CD14-positive monocyte (primary cell): ENCODE measurements around the gene ILK. TPM values are rescaled to one million over a fixed set of nuclear protein-coding genes. Genes with fewer than 3 reads are reported as not detected.
A peak's percentile ranks its signal among the peaks of the same experiment; 100 is the strongest.

Experiments
- DNase-seq, 3 donors: peaks; one replicate each; pipeline ENCODE4 v3.0.0-alpha.2; 2011 to 2022
- H2AFZ ChIP-seq: 2 replicates; pipeline ENCODE4 v1.6.0; 2012; ENCODE audit warnings: mild to moderate bottlenecking, low read depth, low read length, inconsistent platforms; ENCODE audit not compliant: insufficient read depth, poor library complexity, severe bottlenecking
- H3K27ac ChIP-seq, 2 donors: 1 replicate in 1 of 2; 2 replicates in 1 of 2; pipeline ENCODE4 v1.5.1; 2012 to 2013; ENCODE audit warnings: low read length in 2 of 2, control low read depth in 1 of 2, inconsistent platforms in 1 of 2, low read depth in 1 of 2, mild to moderate bottlenecking in 1 of 2
- H3K27me3 ChIP-seq, 2 donors: one replicate each; pipeline versions ENCODE4 v1.6.0 to v1.6.1; 2011 to 2013; ENCODE audit warnings: low read length in 2 of 2; ENCODE audit not compliant: control insufficient read depth in 2 of 2, insufficient read depth in 2 of 2
- H3K36me3 ChIP-seq, 2 donors: replicated peaks in 1 of 2; 1 replicate in 1 of 2; 2 replicates in 1 of 2; pipeline versions ENCODE4 v1.5.1 to v1.6.1; 2012 to 2013; ENCODE audit warnings: low read length in 2 of 2, control low read depth in 1 of 2, inconsistent platforms in 1 of 2, mild to moderate bottlenecking in 1 of 2; ENCODE audit not compliant: insufficient read depth in 2 of 2, control insufficient read depth in 1 of 2
- H3K4me1 ChIP-seq, 2 donors: 1 replicate in 1 of 2; 2 replicates in 1 of 2; pipeline versions ENCODE4 v1.5.1 to v1.6.1; 2012 to 2013; ENCODE audit warnings: low read length in 2 of 2, control low read depth in 1 of 2, inconsistent platforms in 1 of 2, mild to moderate bottlenecking in 1 of 2, moderate library complexity in 1 of 2; ENCODE audit not compliant: insufficient read depth in 2 of 2, control insufficient read depth in 1 of 2
- H3K4me2 ChIP-seq: replicated peaks from 2 replicates; pipeline ENCODE3; 2012; ENCODE audit warnings: low read length, moderate library complexity, mild to moderate bottlenecking; ENCODE audit not compliant: poor library complexity, severe bottlenecking; ENCODE audit errors: extremely low read depth
- H3K4me3 ChIP-seq, 3 experiments: fragments of 200-600 bp in 1 of 3; sonication (generic) in 1 of 3; replicated peaks in 1 of 3; 1 replicate in 2 of 3; 2 replicates in 1 of 3; pipeline ENCODE4 v1.5.1; 2011 to 2013; ENCODE audit warnings: low read length in 3 of 3, mild to moderate bottlenecking in 3 of 3, control low read depth in 2 of 3, low read depth in 2 of 3, inconsistent platforms in 1 of 3, moderate library complexity in 1 of 3
- H3K79me2 ChIP-seq: 2 replicates; pipeline ENCODE4 v1.6.0; 2012; ENCODE audit warnings: mild to moderate bottlenecking, control low read depth, inconsistent platforms, low read length, moderate library complexity; ENCODE audit not compliant: insufficient read depth
- H3K9ac ChIP-seq: 2 replicates; pipeline ENCODE4 v1.6.0; 2017; ENCODE audit warnings: low read length, mild to moderate bottlenecking; ENCODE audit not compliant: insufficient read depth, poor library complexity, severe bottlenecking
- H3K9me3 ChIP-seq, 2 donors: replicated peaks in 1 of 2; 1 replicate in 1 of 2; 2 replicates in 1 of 2; pipeline versions ENCODE4 v1.5.1 to v1.6.1; 2012 to 2013; ENCODE audit warnings: low read length in 2 of 2, control low read depth in 1 of 2; ENCODE audit not compliant: control insufficient read depth in 1 of 2, insufficient read depth in 1 of 2
- H4K20me1 ChIP-seq: 2 replicates; pipeline ENCODE4 v1.6.0; 2012; ENCODE audit warnings: mild to moderate bottlenecking, low read length, control low read depth, moderate library complexity; ENCODE audit not compliant: insufficient read depth
- H3K27ac Mint-ChIP-seq, 7 donors: one replicate each; pipeline ENCODE4 v1.8.0; 2020; ENCODE audit warnings: mild to moderate bottlenecking in 7 of 7, mixed read lengths in 7 of 7, moderate library complexity in 6 of 7, inconsistent platforms in 2 of 7
- H3K27me3 Mint-ChIP-seq, 3 donors: one replicate each; pipeline ENCODE4 v1.8.0; 2021 to 2022; ENCODE audit warnings: low read depth in 3 of 3, mild to moderate bottlenecking in 3 of 3, mixed read lengths in 3 of 3, moderate library complexity in 3 of 3, inconsistent platforms in 1 of 3
- H3K36me3 Mint-ChIP-seq, 2 donors: one replicate each; pipeline ENCODE4 v1.8.0; 2020; ENCODE audit warnings: mixed read lengths in 2 of 2, inconsistent platforms in 1 of 2, mild to moderate bottlenecking in 1 of 2
- H3K4me1 Mint-ChIP-seq: one replicate; pipeline ENCODE4 v1.8.0; 2020; ENCODE audit warnings: mild to moderate bottlenecking, mixed read lengths
- H3K4me3 Mint-ChIP-seq, 2 donors: one replicate each; pipeline ENCODE4 v1.8.0; 2020; ENCODE audit warnings: mild to moderate bottlenecking in 2 of 2, mixed read lengths in 2 of 2, moderate library complexity in 1 of 2
- H3K9me3 Mint-ChIP-seq, 7 donors: one replicate each; pipeline ENCODE4 v1.8.0; 2020 to 2022; ENCODE audit warnings: mixed read lengths in 7 of 7, mild to moderate bottlenecking in 6 of 7, moderate library complexity in 6 of 7, inconsistent platforms in 2 of 7
- WGBS: methylation state at CpG from one replicate; pipeline ENCODE4 v1.1.5; 2013; ENCODE audit warnings: missing lambda C conversion rate; ENCODE audit not compliant: insufficient coverage; 5-methylcytosine and 5-hydroxymethylcytosine counted together
- intact Hi-C, 2 donors: fragments of 100-400 bp; cut with micrococcal nuclease; formaldehyde crosslinking; loops; one replicate each; pipeline versions ENCODE4 v1.15.0 to v1.15.1; 2023
- polyA plus RNA-seq, 3 donors: library from polyadenylated mRNA; depleted of rRNA in 1 of 3; unstranded in 2 of 3; stranded (reverse) in 1 of 3; fragments of 300-500 nt in 2 of 3; fragments of >200 nt in 1 of 3; fragmentation: Illumina TruSeq in 2 of 3; gene quantifications; 1 replicate in 2 of 3; 2 replicates in 1 of 3; pipeline ENCODE4 v1.2.3, GENCODE V29; 2012 to 2021
- TF ChIP-seq, protein P1 (sequence below): fragments of 200-600 bp; IDR thresholded peaks from one replicate; pipeline ENCODE4 v1.8.0; 2022; ENCODE audit warnings: antibody characterized with exemption, mild to moderate bottlenecking

ILK gene
- polyA plus RNA-seq, 3 donors = 165 to 271 (median 250) TPM

DNA sequence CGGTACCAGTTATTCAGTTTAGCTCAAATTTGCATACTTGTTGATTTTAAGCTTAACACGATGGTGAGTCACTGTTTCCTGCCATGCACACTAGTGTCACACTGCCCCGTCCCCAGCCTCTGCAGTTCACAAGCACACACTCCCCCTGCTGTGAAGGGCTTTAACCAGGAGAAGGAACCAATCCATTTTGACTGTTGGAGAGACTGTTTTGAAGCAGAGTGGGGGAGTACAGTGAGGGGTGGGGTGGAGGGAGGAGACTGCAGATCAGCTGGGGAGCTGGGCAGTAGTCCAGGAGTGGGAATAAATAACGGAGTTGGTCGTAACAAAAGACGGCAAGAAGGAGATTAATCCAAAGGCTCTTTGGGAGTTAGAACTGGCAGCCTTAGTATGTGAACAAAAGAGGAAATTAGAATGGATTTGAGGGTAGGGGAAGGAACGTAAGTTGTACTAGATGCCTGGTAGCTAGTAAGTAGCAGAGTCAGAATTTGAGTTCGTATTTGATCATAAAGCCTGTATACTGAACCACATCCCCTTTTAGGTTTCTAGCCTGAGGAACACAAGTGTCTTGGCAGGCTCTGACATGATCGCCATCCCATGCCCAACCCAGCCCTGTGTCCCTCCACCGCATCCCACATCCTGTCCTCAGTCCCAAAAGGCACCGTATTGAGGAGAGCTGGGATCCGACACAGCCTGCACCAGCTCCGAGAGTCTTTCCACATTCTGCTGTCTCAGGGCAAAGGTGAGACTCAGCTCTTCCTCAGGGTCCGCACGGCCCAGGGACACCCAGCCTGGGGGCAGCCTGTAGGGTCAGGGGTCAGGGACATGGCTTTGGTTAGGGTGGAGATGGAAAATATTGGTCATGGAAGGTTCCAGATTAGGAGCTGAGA lies 14.8 kb downstream of the ILK start:
- no peaks in the 10 kb centered on the region for H3K36me3 Mint-ChIP-seq

More for the DNA sequence above, 14.8 kb downstream of the ILK start:
- intact Hi-C loops = loop anchor here (2.0 to 10.0 kb wide), 2 partner anchors 16 to 384 kb away; partner anchors contain the start of genes CNGA4 (in 1 of the 2), FHIP1B (in 1 of the 2), ILK (in 1 of the 2) and RRP8 (in 1 of the 2)
- peaks cover 40 to 54% of the 10 kb centered on the region in 2 donors for H3K4me1 ChIP-seq
- H3K9me3 ChIP-seq = no peaks in the 10 kb centered on the region
- Mint-ChIP-seq H3K27me3 (no peaks in the 10 kb centered on the region), H3K9me3 (no peaks in the 10 kb centered on the region), H3K4me3 (no peak overlapping the region), H3K4me1 (peaks cover 18% of the 10 kb centered on the region), H3K27ac (no peak overlapping the region)
- TF ChIP-seq, protein P1, sequence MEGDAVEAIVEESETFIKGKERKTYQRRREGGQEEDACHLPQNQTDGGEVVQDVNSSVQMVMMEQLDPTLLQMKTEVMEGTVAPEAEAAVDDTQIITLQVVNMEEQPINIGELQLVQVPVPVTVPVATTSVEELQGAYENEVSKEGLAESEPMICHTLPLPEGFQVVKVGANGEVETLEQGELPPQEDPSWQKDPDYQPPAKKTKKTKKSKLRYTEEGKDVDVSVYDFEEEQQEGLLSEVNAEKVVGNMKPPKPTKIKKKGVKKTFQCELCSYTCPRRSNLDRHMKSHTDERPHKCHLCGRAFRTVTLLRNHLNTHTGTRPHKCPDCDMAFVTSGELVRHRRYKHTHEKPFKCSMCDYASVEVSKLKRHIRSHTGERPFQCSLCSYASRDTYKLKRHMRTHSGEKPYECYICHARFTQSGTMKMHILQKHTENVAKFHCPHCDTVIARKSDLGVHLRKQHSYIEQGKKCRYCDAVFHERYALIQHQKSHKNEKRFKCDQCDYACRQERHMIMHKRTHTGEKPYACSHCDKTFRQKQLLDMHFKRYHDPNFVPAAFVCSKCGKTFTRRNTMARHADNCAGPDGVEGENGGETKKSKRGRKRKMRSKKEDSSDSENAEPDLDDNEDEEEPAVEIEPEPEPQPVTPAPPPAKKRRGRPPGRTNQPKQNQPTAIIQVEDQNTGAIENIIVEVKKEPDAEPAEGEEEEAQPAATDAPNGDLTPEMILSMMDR = no peak
- H3K4me3 ChIP-seq = peak overlapping the region; percentile 61 to 95 (median 92)
- peak; percentile 84 to 96 (median 91) for DNase-seq
- H3K27ac ChIP-seq = peak overlapping the region; percentile 96 to 99
- H3K27me3 ChIP-seq = no peaks in the 10 kb centered on the region
- H2AFZ ChIP-seq = peak overlapping the region; percentile 79
- H4K20me1 ChIP-seq = peaks cover 19% of the 10 kb centered on the region
- peak overlapping the region; percentile 93 for H3K9ac ChIP-seq
- peaks cover 43% of the 10 kb centered on the region for H3K79me2 ChIP-seq
- WGBS = 1% methylated on average over 13 of the region's 15 CpGs
- H3K4me2 ChIP-seq = peak overlapping the region; percentile 93
- H3K36me3 ChIP-seq = peaks cover 35 to 41% of the 10 kb centered on the region in 2 donors
